Measurements from ENCODE around the gene KCNQ5.

The KCNQ5 gene

GRCh38 chr6:72696055-72696454 is 74.2 kb downstream of the KCNQ5 start:
- Histone ChIP-seq H3K4me1 (ENCODE audit: low read depth, poor library complexity, severe bottlenecking) (peaks cover 22% of the 10 kb centered on the region), H3K79me2 (ENCODE audit: insufficient read depth, low read depth) (peaks cover 28% of the 10 kb centered on the region; the same call in 1 of the 2 replicates), H2AFZ (ENCODE audit: low read depth) (no peak overlapping the region), H4K20me1 (ENCODE audit: insufficient read depth) (no peaks in the 10 kb centered on the region), H3K4me3 (IDR thresholded peaks at IDR 0.05; ENCODE audit: insufficient read depth, low read depth, low read length) (no peak overlapping the region), H3K27ac (no peak overlapping the region), H3K4me2 (no peak overlapping the region), H3K36me3 (ENCODE audit: insufficient read depth) (no peaks in the 10 kb centered on the region), H3K9ac (no peak overlapping the region), H3K27me3 (ENCODE audit: insufficient read depth, low read depth) (no peaks in the 10 kb centered on the region)
- TF ChIP-seq, protein P1, sequence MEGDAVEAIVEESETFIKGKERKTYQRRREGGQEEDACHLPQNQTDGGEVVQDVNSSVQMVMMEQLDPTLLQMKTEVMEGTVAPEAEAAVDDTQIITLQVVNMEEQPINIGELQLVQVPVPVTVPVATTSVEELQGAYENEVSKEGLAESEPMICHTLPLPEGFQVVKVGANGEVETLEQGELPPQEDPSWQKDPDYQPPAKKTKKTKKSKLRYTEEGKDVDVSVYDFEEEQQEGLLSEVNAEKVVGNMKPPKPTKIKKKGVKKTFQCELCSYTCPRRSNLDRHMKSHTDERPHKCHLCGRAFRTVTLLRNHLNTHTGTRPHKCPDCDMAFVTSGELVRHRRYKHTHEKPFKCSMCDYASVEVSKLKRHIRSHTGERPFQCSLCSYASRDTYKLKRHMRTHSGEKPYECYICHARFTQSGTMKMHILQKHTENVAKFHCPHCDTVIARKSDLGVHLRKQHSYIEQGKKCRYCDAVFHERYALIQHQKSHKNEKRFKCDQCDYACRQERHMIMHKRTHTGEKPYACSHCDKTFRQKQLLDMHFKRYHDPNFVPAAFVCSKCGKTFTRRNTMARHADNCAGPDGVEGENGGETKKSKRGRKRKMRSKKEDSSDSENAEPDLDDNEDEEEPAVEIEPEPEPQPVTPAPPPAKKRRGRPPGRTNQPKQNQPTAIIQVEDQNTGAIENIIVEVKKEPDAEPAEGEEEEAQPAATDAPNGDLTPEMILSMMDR (conservative IDR thresholded peaks at IDR 0.05; ENCODE audit: low read depth, low read length), result no peak

DNA sequence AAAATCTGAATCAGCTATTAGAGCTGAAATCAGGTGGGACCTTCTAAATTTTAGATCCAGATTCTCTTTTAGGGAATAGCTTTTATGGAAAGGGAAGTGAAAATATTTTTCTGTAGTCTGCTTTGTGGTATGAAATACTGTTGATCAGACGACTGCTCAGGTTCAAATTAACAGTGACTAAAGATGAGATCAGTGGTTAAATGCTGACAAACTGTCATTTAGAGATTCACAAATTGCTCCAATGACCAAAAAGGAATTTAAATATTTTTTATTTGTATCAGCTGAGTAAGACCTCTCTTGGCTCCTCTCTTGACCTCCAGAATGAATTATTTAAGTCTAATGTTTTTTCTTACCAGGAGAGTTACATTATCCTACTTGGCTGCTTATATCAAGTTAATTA is 77.3 kb downstream of the KCNQ5 start:
- H3K79me2 ChIP-seq (ENCODE audit: insufficient read depth, low read depth), result peaks cover 9% of the 10 kb centered on the region; the same call in 1 of the 2 replicates
- H3K4me1 ChIP-seq (ENCODE audit: low read depth, poor library complexity, severe bottlenecking), result no peaks in the 10 kb centered on the region

DNA sequence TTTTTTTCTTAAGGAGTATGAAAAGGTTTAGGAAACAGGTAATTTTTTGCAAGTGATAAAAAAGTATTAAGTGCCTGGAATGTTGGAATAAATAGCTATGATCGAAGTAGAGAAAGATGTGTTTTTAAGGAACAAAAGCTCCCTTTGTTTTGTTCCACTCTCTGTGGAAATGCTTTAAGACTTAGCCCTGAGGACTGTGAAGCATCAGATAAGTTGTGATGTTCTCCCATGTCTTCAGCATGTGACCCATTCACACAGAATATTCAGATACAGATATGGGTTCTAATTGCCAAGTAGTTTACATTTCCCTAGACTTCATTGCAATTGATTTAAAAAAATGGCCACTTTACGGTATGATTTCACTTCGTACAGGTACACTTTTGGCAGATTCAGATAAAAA is 80.6 kb downstream of the KCNQ5 start:
- no peak overlapping the region for H2AFZ ChIP-seq (ENCODE audit: low read depth)
- no peaks in the 10 kb centered on the region for H3K79me2 ChIP-seq (ENCODE audit: insufficient read depth, low read depth)
- no peaks in the 10 kb centered on the region for H3K4me1 ChIP-seq (ENCODE audit: low read depth, poor library complexity, severe bottlenecking)

More for the DNA sequence above, 77.3 kb downstream of the KCNQ5 start:
- Histone ChIP-seq H3K36me3 (ENCODE audit: insufficient read depth) (no peaks in the 10 kb centered on the region), H3K27me3 (ENCODE audit: insufficient read depth, low read depth) (no peaks in the 10 kb centered on the region), H2AFZ (ENCODE audit: low read depth) (no peak overlapping the region), H4K20me1 (ENCODE audit: insufficient read depth) (no peaks in the 10 kb centered on the region), H3K27ac (no peak overlapping the region), H3K4me2 (no peak overlapping the region), H3K9ac (no peak overlapping the region), H3K4me3 (IDR thresholded peaks at IDR 0.05; ENCODE audit: insufficient read depth, low read depth, low read length) (no peak overlapping the region)
- TF ChIP-seq, protein P1 (conservative IDR thresholded peaks at IDR 0.05; ENCODE audit: low read depth, low read length), result no peak

DNA sequence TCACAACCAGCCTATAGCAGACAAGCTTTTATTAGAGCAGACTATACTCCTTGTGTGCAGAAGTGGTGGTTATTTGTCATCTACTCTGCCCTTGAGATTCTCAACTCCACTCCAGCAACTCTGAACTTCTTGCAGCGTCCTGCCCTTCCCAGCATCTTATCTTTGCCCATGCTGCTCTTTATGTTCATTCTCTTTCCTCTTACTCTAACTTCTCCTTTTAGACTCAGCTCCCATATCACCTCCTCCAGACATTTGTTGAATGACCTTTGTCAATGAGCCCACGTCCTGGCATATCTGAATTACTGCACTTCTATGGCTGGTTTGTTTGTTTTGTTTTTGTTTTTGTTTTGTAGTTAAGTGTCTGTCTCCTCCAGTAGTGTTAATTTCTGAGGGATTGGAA is 81.2 kb downstream of the KCNQ5 start:
- Histone ChIP-seq H3K27me3 (ENCODE audit: insufficient read depth, low read depth) (no peaks in the 10 kb centered on the region), H4K20me1 (ENCODE audit: insufficient read depth) (no peaks in the 10 kb centered on the region), H3K79me2 (ENCODE audit: insufficient read depth, low read depth) (no peaks in the 10 kb centered on the region), H3K4me1 (ENCODE audit: low read depth, poor library complexity, severe bottlenecking) (no peaks in the 10 kb centered on the region), H3K4me3 (IDR thresholded peaks at IDR 0.05; ENCODE audit: insufficient read depth, low read depth, low read length) (no peak overlapping the region), H3K9ac (no peak overlapping the region), H3K27ac (no peak overlapping the region), H3K4me2 (no peak overlapping the region), H3K36me3 (ENCODE audit: insufficient read depth) (no peaks in the 10 kb centered on the region), H2AFZ (ENCODE audit: low read depth) (no peak overlapping the region)
- TF ChIP-seq, protein P1 (conservative IDR thresholded peaks at IDR 0.05; ENCODE audit: low read depth, low read length), result no peak

More for the DNA sequence above, 80.6 kb downstream of the KCNQ5 start:
- Histone ChIP-seq H3K27me3 (ENCODE audit: insufficient read depth, low read depth) (no peaks in the 10 kb centered on the region), H3K4me3 (IDR thresholded peaks at IDR 0.05; ENCODE audit: insufficient read depth, low read depth, low read length) (no peak overlapping the region), H3K27ac (no peak overlapping the region), H3K9ac (no peak overlapping the region), H3K36me3 (ENCODE audit: insufficient read depth) (no peaks in the 10 kb centered on the region), H4K20me1 (ENCODE audit: insufficient read depth) (no peaks in the 10 kb centered on the region), H3K4me2 (no peak overlapping the region)
- TF ChIP-seq, protein P1 (conservative IDR thresholded peaks at IDR 0.05; ENCODE audit: low read depth, low read length), result no peak
